Measurements from ENCODE around the gene MAPRE2.

The MAPRE2 gene

DNA sequence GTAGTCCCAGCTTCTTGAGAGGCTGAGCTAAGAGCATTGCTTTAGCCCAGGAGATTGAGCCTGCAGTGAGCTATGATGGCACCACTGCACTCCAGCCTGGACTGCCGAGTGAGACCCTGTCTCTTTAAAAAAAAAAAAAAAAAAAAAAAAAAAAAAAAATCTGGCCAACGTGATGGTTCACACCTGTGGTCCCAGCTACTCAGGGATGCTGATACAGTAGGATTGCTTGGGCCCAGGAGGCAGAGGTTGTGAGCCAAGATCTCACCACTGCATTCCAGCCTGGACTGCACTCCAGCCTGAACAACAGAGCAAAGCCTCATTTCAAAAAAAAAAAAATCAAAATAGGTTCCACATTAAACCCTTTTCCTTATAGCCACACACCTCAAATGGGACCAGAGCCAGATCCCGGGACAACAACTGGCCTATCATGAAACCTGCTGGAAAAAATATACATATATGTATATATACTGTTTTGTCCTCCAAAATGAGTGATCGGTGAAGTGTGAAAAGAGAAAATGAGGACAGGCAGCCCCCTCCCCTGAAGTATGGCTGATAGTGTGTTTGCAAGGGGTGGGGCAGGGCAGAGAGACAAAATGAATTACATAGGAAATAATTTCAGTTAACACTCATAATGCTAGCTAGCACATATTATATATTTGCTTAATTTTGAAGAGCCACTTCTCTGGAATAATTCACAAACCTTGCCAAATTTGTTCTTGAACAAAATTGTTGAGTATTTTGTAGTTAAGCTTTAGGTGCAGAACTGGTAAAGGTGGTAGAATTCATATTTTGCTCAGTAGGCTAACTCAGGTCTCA, 22.9 kb downstream of the MAPRE2 start:
- DNase-seq: no peak

GRCh38 chr18:35067454-35067853, 26.2 kb downstream of the MAPRE2 start:
- DNase-seq: no peak

GRCh38 chr18:35071819-35072247, 30.6 kb downstream of the MAPRE2 start:
- DNase-seq: no peak

GRCh38 chr18:35072616-35073015, 31.4 kb downstream of the MAPRE2 start:
- DNase-seq: no peak

GRCh38 chr18:35073186-35074105, 32.2 kb downstream of the MAPRE2 start:
- DNase-seq: no peak

GRCh38 chr18:35074581-35074980, 33.4 kb downstream of the MAPRE2 start:
- DNase-seq: no peak

GRCh38 chr18:35075132-35075531, 33.9 kb downstream of the MAPRE2 start:
- no peak for DNase-seq

DNA sequence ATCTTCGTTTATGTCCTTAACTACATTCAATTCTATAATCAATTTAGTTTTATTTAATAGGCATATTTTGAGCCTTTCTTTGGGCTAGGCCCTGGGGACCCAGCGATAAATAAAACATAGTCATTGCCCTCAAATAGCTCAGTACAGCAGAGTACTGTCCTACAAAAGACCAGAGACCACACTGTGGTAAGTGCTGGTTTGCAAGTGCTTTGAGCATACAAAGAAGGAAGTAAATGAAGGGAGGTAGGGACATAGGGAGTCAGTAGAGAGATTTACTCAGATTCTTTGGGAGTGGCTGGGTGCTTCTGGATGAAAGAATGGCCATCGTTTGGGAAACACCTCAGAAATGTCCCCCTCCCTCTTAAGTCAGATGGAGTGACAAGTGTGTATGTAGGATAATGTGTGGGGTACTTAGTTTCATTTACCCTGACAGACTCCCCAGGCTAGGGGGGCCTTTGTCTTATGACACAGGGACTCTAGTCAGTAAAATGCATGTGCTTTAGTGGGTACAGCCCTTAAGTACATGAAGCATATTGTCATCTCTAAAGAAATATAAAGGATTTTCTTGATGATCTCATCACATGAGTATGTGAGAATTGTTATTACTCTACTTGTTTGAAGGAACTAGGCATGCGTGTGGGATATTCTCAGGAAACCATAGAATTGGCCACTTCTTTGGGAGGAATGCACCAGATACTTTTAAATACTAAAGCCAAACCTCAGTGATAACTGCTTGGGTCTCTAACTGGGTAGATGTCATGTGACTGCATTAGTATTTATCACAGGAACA, 35.1 kb downstream of the MAPRE2 start:
- no peak for DNase-seq

DNA sequence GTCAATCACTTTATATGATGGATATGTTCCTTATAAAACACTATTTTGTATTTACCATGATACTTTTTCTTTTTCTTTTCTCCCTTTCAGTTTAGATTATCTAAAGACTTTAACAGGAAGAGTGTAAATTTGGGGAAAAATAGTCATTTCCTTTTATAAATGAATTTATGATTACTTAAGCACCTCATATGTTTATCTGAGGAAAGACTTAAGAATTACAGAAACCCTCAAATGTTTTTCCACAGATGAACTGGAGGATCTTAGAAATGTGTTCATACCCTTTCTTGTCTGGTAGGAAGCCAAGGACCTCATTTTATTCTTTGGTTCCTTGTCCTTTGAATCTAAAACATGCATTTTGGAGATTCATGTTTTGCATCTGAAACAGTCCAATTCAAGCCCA, 36.7 kb downstream of the MAPRE2 start:
- DNase-seq: no peak

- no peak for DNase-seq
Observed at GRCh38 chr18:35080058-35080457, 38.8 kb downstream of the MAPRE2 start.

DNA sequence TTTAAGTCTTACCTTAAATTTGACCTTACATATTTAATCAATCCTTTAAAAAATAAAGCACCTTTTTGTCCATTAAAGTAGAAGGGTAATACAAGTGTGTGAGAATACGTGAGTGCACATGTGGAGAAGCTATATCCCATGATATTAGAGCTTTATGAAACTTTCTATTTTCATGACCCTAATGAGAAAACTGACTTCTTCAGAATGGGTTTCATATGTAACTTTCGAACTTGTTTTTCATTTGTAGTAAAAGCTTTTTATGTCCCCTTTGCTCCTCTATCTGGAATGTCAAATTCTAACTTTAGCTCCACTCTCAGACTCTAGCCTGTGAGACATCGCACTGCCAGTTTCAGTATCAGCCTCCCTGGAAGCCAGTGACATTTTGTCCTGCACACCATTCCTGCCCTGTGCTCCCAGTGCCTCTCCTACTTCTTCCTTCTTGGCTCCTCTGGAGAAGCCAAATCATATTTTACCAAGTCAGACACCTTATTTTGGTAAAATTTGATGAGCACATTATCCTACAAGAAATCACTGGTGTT, 42.0 kb downstream of the MAPRE2 start:
- no peak for DNase-seq

GRCh38 chr18:35084494-35085449, 43.6 kb downstream of the MAPRE2 start:
- no peak for DNase-seq

DNA sequence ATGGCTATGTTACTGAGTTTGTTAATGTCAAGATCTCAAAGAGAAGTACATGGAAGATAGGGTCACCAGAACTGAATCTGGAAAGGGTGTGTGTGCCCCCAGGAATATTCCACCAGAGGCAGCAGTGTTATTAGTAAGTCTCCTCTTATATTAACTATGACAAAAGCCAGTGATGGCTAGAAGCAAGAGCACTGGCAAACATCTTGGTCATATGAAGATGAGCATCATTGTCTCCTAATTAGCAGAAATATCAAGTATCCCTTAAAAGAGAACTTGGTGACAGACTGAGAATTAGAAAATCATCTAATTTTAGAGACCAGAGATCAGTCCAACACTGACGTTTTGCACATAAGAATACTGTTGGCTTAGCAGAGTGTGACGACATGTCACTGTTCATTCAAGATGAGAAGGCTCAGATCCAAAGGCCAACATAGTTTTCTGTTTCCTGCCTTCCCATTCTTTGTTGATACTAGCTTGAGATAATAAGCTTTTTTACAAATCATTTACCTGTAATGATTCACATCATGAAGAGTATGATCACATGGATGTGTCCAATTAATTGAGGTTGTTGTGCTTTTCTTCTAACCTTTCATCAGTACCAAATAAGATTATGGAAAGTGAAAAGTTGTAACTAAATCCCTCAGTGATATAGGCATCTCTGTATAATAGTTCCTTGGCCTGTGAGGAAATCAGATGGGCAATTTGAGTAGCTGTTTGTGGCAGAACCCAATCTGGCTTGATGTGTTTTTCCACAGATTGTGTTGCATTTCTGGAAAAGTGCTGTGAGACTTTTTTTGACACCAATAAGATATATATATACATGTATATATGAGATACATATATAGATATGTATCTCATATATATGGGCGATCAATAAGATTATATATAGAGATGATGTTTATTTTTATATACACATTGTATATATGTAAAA, 44.5 kb downstream of the MAPRE2 start:
- no peak for DNase-seq

- no peak for DNase-seq
Observed at GRCh38 chr18:35086704-35087103, 45.5 kb downstream of the MAPRE2 start.

- no peak for DNase-seq
Observed at GRCh38 chr18:35087726-35088125, 46.5 kb downstream of the MAPRE2 start.

GRCh38 chr18:35088921-35089320, 47.7 kb downstream of the MAPRE2 start:
- DNase-seq: no peak

DNA sequence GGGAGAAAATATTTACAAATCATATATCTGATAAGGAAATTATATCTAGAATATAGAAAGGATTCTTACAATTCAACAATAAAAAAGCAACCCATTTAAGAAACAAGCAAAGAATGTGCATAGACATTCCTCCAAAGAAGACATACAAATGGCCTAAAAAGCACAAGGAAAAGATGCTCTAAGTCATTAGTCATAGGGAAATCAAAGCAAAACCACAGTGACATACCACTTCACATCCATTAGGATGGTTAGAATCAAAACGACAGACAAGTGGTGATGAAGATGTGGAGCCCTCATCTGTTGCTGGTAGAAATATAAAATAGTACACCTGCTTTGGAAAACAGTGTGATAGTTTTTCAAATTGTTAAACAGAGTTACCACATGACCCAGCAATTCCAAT, 48.2 kb downstream of the MAPRE2 start:
- DNase-seq: no peak

DNA sequence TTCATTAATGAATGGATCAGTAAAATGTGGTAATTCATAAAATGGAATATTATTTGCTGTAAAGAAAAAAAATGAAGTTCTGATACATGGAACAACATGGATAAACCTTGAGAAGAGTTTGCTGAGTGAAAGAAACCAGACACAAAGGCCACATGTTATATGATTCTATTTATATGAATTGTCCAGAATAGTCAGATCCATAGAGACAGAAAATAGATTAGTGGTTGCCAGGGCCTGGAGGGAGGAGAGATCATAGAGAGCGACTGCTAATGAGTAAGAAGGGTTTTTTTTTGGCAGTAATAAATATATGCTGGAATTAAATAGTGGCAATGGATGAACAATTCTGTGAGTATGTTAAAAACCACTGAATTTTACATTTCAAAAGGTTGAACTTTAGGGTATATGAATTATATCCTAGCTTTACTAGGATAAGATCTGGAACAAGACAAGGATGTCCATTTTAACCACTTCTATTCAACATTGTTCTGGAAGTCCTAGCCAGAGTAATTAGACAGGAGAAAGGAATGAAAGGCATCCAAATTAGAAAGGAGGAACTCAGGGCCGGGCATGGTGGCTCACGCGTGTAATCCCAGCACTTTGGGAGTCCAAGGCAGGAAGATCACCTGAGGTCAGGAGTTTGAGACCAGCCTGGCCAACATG, 48.8 kb downstream of the MAPRE2 start:
- no peak for DNase-seq

GRCh38 chr18:35091841-35092240, 50.6 kb downstream of the MAPRE2 start:
- no peak for DNase-seq

Measured in NCI-H1092 (cell line).